HG03571 (cell line): ENCODE data around the gene COMMD1.
"Not testable (repeated sequence)": the region's sequence is repeated elsewhere in the genome, so short reads cannot be mapped to it uniquely, and the experiment has no call there.

Source experiments
- ATAC-seq: cut with Tn5 transposase; IDR thresholded peaks from one replicate; pipeline ENCODE4 v1.9.1; 2021; ENCODE audit not compliant: unreplicated experiment

COMMD1 gene

DNA sequence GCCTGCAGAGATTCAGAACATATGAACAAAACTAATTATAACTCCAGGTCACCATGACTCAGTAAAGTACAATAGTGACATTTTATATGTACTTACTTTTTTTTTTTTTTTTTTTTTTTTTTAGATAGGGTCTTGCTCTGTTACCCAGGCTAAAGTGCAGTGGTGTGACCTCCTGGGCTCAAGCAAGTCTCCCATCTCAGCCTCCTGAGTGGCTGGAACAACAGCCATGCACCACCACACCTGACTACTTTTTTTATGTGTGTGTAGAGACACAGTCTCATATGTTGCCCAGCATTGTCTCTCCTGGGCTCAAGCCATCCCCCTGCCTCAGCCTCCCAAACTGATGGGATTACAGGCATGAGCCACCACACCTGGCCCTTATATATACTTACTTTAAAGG is 159.8 kb downstream of the COMMD1 start:
- ATAC-seq: no peak

GRCh38 chr2:62071126-62071598 is 165.7 kb downstream of the COMMD1 start:
- ATAC-seq: no peak

DNA sequence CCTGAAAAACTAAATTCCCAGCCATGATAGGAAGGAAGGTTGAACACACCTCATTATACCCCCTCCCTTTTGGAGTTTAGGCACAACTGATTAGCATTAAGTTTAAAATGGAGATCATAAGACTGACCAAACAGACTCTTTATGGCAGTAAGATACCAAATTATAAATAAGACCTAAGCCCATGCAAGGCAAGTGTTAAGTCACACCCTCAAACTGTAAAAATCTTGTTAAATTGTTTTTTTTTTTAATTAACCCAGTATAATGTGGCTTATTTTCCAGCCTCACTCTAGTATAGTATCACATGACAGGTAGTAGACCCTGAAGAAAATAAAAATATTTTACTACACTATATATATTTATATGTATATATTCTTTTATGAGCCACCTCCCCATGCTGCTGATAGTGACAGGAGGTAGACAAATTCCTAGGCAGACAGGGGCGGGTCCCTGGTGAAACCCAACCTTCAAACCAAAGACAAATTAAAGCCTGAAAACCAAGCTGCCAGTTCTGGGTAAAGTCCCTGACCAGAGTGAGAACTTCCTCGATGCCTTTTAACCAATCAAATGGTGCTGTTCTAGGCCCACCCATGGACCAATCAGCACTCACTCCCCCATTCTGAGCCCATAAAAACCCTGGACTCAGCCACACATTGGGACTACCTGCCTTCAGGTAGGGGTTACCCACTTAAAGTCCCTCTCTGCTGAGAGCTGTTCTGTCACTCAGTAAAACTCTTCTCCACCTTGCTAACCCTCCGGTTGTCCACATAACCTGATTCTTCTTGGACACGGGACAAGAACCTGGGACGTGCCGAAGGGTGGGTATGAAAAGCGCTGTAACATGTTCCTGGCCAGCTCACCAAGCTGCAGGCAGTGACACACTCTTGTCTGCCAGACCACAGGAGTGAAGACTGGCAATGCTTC is 166.5 kb downstream of the COMMD1 start:
- no peak for ATAC-seq

DNA sequence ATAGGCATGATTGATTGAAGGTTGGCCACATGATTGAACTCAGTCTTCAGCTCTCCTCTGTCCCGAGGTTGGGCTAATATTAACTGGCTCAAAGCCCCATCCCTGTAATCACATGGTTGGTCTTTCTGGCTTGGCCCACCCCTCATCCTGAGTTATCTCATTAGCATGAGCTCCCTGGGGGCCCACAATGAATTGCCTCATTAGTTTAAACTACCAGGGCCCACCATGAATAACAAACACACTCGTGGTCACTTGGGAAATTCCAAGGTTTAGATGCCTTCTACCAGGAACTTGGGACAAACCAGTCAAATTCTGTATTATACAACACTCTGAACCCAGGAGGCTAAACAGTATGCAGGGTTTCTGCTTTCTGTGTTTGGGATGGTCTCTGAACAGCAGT is 168.8 kb downstream of the COMMD1 start:
- no peak for ATAC-seq

DNA sequence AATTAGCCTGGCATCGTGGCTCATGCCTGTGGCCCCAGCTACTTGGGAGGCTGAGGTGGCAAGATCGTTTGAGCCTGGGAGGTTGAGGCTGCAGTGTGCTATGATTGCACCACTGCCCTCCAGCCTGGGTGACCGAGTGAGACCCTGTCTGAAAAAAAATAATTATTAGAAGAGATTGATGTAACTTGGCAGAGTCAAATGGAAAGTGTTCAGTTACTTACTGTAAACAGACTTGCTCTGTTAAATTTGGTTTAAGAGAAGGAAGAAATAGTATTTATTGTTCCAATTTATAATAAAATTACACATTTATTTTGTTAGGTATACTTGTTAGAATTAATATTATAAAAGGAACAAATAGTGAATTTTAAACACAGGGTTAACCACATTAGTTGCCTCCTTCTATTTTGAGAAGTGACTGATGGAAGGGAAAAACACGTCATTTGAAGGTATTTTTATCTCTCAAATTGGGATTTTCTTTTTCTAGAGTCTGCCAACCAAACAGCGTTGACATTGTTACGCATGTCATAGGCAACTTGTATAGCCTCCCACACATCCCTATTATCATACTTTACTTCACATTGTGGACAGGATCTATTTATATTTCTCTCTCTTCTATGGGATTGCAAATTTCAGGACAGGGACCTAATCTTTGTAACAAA is 171.6 kb downstream of the COMMD1 start:
- ATAC-seq: no peak

GRCh38 chr2:62084801-62085200 is 179.3 kb downstream of the COMMD1 start:
- no peak for ATAC-seq

DNA sequence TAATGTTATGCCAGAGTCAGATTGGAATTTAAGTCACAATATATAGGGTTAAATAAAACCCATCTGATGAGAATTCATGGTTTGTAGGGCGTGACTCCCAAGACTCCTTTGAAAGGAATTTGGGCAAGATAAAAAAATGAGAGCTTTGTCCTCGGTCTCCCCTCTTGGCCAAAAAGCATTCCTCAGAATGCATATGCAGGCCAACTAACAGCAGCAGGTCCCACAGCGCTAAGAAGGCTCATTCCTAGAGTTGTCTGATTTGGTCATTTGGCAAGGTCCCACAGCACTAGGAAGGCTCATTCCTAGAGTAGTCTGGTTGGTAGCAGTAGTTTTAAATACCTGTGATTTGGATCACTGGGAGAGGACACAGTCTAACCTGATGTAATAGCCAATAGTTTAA is 184.2 kb downstream of the COMMD1 start:
- no peak for ATAC-seq

- ATAC-seq: no peak
Observed at GRCh38 chr2:62091471-62091870, 186.0 kb downstream of the COMMD1 start.

- no peak for ATAC-seq
Observed at GRCh38 chr2:62099050-62099449, 193.6 kb downstream of the COMMD1 start.

DNA sequence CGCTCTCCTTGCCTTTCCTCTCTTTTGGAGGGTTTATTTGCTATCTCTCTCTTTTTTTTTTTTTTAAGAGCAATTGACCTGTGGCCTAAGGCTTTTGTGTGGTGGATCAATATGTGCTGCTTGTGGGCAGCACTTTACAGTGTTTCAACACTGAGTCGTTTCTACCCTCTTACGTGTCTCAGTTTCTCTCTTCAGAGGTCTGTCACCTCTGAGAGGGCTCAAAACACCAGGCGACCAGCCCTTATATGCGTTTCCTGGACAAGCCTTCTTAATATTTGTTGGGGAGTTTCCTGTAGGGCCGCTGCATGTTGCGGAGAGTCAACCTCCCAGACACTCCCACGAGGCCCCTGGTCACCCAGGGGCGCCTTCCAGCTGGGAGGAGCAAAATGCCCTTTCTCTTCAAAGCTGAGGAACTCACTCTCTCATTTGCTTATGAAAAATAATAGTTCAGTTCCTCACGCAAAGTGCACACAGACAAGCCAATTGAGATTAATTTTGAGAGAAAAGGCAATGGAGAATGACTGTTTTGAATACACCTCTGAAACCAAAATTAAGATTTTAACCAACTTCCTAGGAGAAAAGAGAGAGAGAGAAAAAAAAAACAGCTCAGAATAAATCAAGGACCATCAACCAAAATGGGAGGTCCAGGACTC is 194.2 kb downstream of the COMMD1 start:
- peak; percentile 85 for ATAC-seq

DNA sequence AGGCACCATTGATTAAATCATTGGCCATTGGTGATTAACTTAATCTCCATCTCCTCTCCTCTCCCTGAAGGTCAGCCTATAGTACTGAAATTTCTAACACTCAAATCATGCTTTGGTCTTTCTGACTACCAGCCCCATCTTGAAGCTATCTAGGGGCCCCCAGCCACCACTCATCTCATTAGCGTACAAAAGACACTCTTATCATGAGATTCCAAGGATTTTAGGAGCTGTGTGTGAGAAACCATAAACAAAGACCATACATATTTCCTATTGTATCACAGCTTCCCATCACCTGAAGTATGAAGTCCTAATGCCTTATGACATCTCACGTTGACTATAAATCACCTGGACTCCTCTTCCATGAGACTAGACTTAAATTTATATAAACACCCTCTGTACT is 196.4 kb downstream of the COMMD1 start:
- no peak for ATAC-seq

DNA sequence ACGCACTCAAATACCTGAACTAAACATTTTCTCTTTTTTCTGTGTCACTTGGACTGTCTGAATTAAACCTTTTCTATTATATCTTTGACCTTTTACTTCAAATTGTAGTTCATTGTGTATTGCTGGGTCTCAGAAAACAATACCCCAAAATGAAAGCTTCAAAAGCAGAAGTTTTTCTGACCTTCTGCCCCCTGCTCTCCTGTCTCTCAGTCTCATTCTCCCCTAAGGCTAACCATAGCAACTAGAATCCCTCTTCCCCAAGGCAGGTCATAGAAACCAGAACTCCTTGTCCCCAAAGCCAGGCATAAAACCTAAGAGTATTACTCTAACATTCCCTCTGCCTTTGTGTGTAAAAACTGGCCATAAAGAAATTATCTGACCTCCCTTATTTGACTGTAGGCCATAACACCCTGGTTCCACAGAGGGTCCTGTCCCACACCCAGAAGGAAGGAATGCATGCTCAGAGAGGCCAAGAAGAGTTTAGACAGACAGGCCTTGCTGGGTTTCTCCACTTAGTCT is 197.0 kb downstream of the COMMD1 start:
- ATAC-seq: no peak

- no peak for ATAC-seq
Observed at GRCh38 chr2:62109554-62109953, 204.1 kb downstream of the COMMD1 start.

DNA sequence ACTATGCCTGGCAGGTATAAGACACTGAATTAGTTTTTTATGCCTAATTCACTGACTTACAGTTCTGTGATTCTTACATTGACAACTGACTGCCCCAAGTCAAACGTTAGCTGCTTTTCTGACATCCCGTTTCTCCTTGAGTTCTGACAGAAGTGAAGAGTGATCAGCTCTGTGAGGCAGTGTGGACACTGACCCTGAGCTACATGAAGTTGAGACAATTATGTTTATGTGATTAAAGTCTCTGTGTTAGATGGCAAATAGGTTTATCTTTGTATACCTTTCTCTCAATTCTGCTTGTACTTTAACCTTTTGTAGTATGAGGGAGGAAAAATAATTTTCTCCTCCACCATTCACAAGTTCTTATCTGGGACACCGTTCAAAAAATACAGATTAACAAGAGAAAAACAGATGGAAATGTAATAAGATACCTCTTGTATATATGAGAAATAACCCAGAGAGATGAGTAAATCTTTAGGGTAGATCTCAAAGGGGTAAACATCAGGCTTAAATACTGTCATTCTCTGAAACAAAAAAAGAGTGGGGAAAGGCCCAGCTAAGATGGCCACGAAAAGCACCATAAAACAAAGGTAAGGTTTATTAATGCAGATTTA is 205.0 kb downstream of the COMMD1 start:
- no peak for ATAC-seq

DNA sequence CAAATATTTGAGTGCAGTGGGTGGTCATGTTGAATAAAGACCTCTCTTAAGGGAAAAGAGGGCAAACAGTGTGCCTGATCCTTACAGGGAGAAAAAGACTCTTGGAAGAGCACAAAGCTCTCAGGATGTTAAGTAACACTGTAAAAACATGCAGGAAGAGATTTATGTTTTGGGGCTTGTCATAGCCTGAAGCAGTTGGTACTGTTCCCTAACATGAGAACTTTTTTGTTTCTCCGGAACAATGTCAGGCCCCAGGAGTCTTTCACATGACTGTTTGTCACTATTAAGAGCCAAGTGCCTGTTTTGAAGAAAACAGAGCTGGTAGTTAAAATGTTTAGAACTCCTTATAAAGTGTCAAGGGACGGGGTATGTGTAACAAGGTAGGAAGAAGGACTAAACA is 206.7 kb downstream of the COMMD1 start:
- ATAC-seq: no peak

DNA sequence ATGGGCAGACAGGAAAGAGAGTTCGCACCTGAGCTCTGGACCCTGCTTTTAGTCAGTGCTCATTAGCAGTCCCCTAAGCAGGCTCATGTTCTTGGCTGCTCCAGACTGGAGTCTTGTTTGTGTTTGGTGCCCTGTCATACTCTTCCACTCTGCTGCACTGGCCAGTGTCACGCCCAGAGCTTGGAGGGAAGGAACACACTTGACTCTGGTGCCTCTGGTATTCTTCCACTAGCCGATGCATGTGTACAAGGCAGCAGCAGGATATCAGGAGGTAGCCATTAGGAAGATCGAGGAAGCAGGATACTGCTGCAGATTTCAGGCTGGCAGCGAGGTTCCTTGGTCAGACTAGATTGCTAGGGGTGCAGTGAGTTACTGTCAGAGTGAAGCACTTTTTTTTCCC is 209.1 kb downstream of the COMMD1 start:
- no peak for ATAC-seq

- no peak for ATAC-seq
Observed at GRCh38 chr2:62116983-62117382, 211.5 kb downstream of the COMMD1 start.

DNA sequence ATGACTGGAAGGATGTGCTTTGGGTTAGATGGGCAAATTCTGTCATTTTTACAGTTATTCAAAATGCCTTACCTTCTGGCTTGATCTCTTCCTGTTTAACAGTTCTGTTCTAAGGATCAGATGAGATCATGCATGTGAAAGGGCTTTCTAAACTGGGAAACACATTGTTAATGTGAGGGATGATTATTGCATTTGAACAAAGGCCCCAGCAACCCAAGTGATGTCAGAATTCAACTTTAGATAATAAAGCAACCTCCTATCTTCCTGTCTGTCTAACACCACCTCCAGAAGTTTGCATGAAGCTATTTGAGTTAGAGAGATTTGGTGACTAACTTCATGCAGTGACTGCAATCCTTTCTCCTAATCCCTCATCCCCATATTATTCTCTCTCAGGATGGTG is 212.7 kb downstream of the COMMD1 start:
- no peak for ATAC-seq

GRCh38 chr2:62119311-62119974 is 214.0 kb downstream of the COMMD1 start:
- ATAC-seq: no peak

- ATAC-seq: not testable (repeated sequence)
Observed at GRCh38 chr2:62126239-62126638, 220.8 kb downstream of the COMMD1 start.
